Measurements from ENCODE around the gene CNTN5.

DNA sequence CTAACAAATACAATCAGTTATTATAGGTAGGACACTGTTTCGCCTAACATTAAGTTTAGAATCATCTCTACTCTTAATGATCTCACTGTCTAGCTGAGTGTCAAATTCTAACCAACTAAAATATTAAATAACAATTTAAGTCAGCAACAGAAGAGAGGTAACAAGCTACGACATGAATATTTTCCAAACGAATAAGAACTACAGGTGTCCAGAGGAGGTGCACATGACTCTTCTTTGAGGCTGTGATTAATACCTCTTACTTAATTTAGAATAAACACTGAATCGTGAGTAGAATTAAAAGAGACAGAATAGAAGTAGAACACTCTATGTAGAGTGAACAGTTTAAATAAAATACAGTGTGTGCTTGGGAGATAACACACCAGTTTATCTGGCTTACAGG lies 1047.4 kb downstream of the CNTN5 start:
- TF ChIP-seq, protein P1, sequence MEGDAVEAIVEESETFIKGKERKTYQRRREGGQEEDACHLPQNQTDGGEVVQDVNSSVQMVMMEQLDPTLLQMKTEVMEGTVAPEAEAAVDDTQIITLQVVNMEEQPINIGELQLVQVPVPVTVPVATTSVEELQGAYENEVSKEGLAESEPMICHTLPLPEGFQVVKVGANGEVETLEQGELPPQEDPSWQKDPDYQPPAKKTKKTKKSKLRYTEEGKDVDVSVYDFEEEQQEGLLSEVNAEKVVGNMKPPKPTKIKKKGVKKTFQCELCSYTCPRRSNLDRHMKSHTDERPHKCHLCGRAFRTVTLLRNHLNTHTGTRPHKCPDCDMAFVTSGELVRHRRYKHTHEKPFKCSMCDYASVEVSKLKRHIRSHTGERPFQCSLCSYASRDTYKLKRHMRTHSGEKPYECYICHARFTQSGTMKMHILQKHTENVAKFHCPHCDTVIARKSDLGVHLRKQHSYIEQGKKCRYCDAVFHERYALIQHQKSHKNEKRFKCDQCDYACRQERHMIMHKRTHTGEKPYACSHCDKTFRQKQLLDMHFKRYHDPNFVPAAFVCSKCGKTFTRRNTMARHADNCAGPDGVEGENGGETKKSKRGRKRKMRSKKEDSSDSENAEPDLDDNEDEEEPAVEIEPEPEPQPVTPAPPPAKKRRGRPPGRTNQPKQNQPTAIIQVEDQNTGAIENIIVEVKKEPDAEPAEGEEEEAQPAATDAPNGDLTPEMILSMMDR (conservative IDR thresholded peaks at IDR 0.05; ENCODE audit: low read depth, low read length): no peak
- TF ChIP-seq EZH2 (IDR thresholded peaks at IDR 0.05; ENCODE audit: low read length, unreplicated experiment) (no peak), EZH2phosphoT487 (IDR thresholded peaks at IDR 0.05; ENCODE audit: borderline replicate concordance, low read length) (no peak)
